H1 (cell line): ENCODE data around the gene DPF3. TPM values are rescaled to one million over a fixed set of nuclear protein-coding genes. Genes with fewer than 3 reads are reported as not detected.

ENCODE experiments used
- KDM4A ChIP-seq: IDR thresholded peaks from one replicate; pipeline ENCODE4 v1.7.1; 2012; ENCODE audit warnings: low read depth, mild to moderate bottlenecking, moderate library complexity, low read length, inconsistent platforms; ENCODE audit not compliant: severe bottlenecking
- SP4 ChIP-seq: IDR thresholded peaks from 2 replicates; pipeline ENCODE4 v1.6.1; 2012; ENCODE audit warnings: low read length, inconsistent platforms
- TBP ChIP-seq: IDR thresholded peaks from 2 replicates; pipeline ENCODE4 v1.6.1; 2011; ENCODE audit warnings: low read depth, low read length, improper control_type of control experiment
- polyA plus RNA-seq, 7 experiments: library from polyadenylated mRNA; depleted of rRNA in 3 of 7; stranded (reverse) in 5 of 7; unstranded in 2 of 7; fragments of >200 nt in 5 of 7; fragments of 200-250 nt in 2 of 7; gene quantifications; 1 replicate in 5 of 7; 2 replicates in 1 of 7; 4 replicates in 1 of 7; pipeline versions ENCODE4 v1.2.1 to v1.2.3, GENCODE V29; 2011 to 2013; ENCODE audit warnings: missing spikeins in 2 of 7, mixed read lengths in 2 of 7
- total RNA-seq: library from RNA; stranded (reverse); fragmentation: NEBNext Ultra II Directional; extraction: Animal tissue kit (Norgen Biotek cat#: 25700); gene quantifications from 2 replicates; pipeline ENCODE4 v1.2.1, GENCODE V29; 2021
- TF ChIP-seq, protein P1 (sequence below), 3 experiments: IDR thresholded peaks; 1 replicate in 2 of 3; 2 replicates in 1 of 3; pipeline versions ENCODE4 v1.5.1 to v1.6.1; 2011; ENCODE audit warnings: low read length in 3 of 3, mild to moderate bottlenecking in 3 of 3, inconsistent platforms in 2 of 3, low read depth in 1 of 3, moderate library complexity in 1 of 3; ENCODE audit not compliant: insufficient read depth in 1 of 3; ENCODE audit errors: control extremely low read depth in 1 of 3

The DPF3 gene
- total and polyA plus RNA-seq, 2 of the 8 experiments (the other 6 are each of a cell fraction or from before 2014, with no cell fraction given): 0.19 TPM; not detected in 1

DNA sequence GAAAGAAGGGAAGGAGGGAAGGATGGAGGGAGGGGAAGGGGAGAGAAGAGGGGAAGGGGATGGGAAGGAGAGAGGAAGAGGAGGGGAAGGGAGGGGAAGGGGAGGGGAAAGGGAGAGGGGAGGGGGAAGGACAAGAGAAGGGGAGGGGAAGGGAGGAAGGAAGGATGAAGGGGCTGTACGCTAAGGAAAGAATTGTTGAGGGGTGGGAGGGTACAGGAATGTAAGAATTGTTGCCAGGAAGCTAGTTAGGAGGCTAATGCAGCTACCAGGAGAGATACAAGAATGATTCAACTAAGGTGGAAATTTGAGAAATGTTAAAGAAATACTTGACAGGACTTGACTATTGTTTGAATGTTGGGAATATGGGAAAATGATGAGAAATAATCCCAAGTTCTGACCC lies 261.2 kb downstream of the DPF3 start (continued):
- TF ChIP-seq, protein P1, sequence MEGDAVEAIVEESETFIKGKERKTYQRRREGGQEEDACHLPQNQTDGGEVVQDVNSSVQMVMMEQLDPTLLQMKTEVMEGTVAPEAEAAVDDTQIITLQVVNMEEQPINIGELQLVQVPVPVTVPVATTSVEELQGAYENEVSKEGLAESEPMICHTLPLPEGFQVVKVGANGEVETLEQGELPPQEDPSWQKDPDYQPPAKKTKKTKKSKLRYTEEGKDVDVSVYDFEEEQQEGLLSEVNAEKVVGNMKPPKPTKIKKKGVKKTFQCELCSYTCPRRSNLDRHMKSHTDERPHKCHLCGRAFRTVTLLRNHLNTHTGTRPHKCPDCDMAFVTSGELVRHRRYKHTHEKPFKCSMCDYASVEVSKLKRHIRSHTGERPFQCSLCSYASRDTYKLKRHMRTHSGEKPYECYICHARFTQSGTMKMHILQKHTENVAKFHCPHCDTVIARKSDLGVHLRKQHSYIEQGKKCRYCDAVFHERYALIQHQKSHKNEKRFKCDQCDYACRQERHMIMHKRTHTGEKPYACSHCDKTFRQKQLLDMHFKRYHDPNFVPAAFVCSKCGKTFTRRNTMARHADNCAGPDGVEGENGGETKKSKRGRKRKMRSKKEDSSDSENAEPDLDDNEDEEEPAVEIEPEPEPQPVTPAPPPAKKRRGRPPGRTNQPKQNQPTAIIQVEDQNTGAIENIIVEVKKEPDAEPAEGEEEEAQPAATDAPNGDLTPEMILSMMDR (IDR thresholded peaks at IDR 0.05; ENCODE audit: control extremely low read depth in 1 of 3, insufficient read depth in 1 of 3, low read depth in 1 of 3, low read length in 3 of 3): no peak
- TF ChIP-seq KDM4A (no peak), TBP (no peak), SP4 (no peak)
